ENCODE results near the gene MECR. TPM values are rescaled to one million over a fixed set of nuclear protein-coding genes. Genes with fewer than 3 reads are reported as not detected.

Gene MECR
- total RNA-seq, 1 donor from 2014 or later: 13.5 TPM

GRCh38 chr1:29142714-29143113 is 88.0 kb downstream of the MECR start:
- no peak for DNase-seq (ENCODE audit: low spot score in 2 of 2)
- FAIRE-seq: no peak

Small RNA genes within 50 kb of the gene (small RNA-seq; reads per million reads assigned to genes)
- gene RF02271: not detected

Other genes starting within 250 kb of the MECR start
- 0.82 TPM for gene TMEM200B, start 107.0 kb downstream of the MECR start, total RNA-seq
- 49.7 TPM for gene SRSF4, start 49.0 kb downstream of the MECR start, total RNA-seq
- gene PTPRU, start 5.6 kb upstream of the MECR start, total RNA-seq: 30.2 TPM